HepG2 (cell line): ENCODE results near the gene LST1. TPM values are rescaled to one million over a fixed set of nuclear protein-coding genes. Genes with fewer than 3 reads are reported as not detected.

Experiments used
- ADNP ChIP-seq: sonication (generic); formaldehyde crosslinking; IDR thresholded peaks from 2 replicates; pipeline ENCODE4 v1.4.0; 2020; ENCODE audit warnings: missing genetic modification reagents
- AHR ChIP-seq: IDR thresholded peaks from 2 replicates; pipeline ENCODE4 v1.6.1; 2018; ENCODE audit warnings: missing genetic modification reagents, missing compliant biosample characterization
- ATF6 ChIP-seq: sonication (generic); formaldehyde crosslinking; conservative IDR thresholded peaks from 2 replicates; pipeline ENCODE4 v1.4.0; 2020; ENCODE audit warnings: missing genetic modification reagents
- BHLHE40 ChIP-seq: IDR thresholded peaks from 2 replicates; pipeline ENCODE4 v1.6.1; 2011; ENCODE audit warnings: low read length, improper control_type of control experiment
- CENPT ChIP-seq: sonication (generic); formaldehyde crosslinking; IDR thresholded peaks from 2 replicates; pipeline ENCODE4 v1.8.0; 2022; ENCODE audit warnings: low read depth, mild to moderate bottlenecking, moderate library complexity, missing genetic modification reagents
- E2F5 ChIP-seq: sonication (generic); formaldehyde crosslinking; conservative IDR thresholded peaks from 2 replicates; pipeline ENCODE4 v1.4.0; 2020; ENCODE audit warnings: missing genetic modification reagents
- FOXP4 ChIP-seq: sonication (generic); formaldehyde crosslinking; IDR thresholded peaks from 2 replicates; pipeline ENCODE4 v1.4.0; 2020; ENCODE audit warnings: missing genetic modification reagents
- HNF4G ChIP-seq, 2 experiments: sonication (generic) in 1 of 2; formaldehyde crosslinking in 1 of 2; IDR thresholded peaks; 2 replicates each; pipeline versions ENCODE4 v1.4.0 to v1.6.1; 2011 to 2020; ENCODE audit warnings: borderline replicate concordance in 2 of 2, low read depth in 2 of 2, mild to moderate bottlenecking in 2 of 2, low read length in 1 of 2, missing genetic modification reagents in 1 of 2, moderate library complexity in 1 of 2
- IKZF1 ChIP-seq: fragments of 450-650 bp; IDR thresholded peaks from 2 replicates; pipeline ENCODE4 v1.7.1; 2016
- STAG1 ChIP-seq: sonication (generic); formaldehyde crosslinking; IDR thresholded peaks from 2 replicates; pipeline ENCODE4 v1.4.0; 2020; ENCODE audit warnings: missing genetic modification reagents
- ZBTB33 ChIP-seq: sonication (generic); formaldehyde crosslinking; IDR thresholded peaks from 2 replicates; pipeline ENCODE4 v1.4.0; 2020; ENCODE audit warnings: missing genetic modification reagents
- ZBTB37 ChIP-seq: sonication (generic); formaldehyde crosslinking; IDR thresholded peaks from 2 replicates; pipeline ENCODE4 v1.4.0; 2020; ENCODE audit warnings: mild to moderate bottlenecking, missing genetic modification reagents
- ZNF275 ChIP-seq: sonication (generic); formaldehyde crosslinking; IDR thresholded peaks from 2 replicates; pipeline ENCODE4 v1.8.0; 2022; ENCODE audit warnings: missing genetic modification reagents, mild to moderate bottlenecking, inconsistent platforms, borderline replicate concordance
- ZNF572 ChIP-seq: sonication (generic); formaldehyde crosslinking; IDR thresholded peaks from 2 replicates; pipeline ENCODE4 v1.5.1; 2020; ENCODE audit warnings: mild to moderate bottlenecking, missing genetic modification reagents
- ZXDC ChIP-seq: sonication (generic); formaldehyde crosslinking; IDR thresholded peaks from 2 replicates; pipeline ENCODE4 v1.5.0; 2020; ENCODE audit warnings: mild to moderate bottlenecking, missing genetic modification reagents
- polyA plus RNA-seq, 8 experiments: library from polyadenylated mRNA; depleted of rRNA in 3 of 8; stranded (reverse) in 7 of 8; unstranded in 1 of 8; fragments of >200 nt; fragmentation: Illumina TruSeq in 4 of 8; extraction: Trizol in 4 of 8; gene quantifications; 2 replicates each; pipeline versions ENCODE4 v1.2.1 to v1.2.3, GENCODE V29; 2011 to 2016; ENCODE audit warnings: low read depth in 4 of 8, missing spikeins in 1 of 8, mixed read lengths in 1 of 8; ENCODE audit not compliant: insufficient read depth in 1 of 8
- total RNA-seq, 5 experiments: library from RNA; depleted of rRNA; stranded (reverse); fragments of >200 nt; fragmentation: Illumina TruSeq; extraction: Trizol; gene quantifications; 2 replicates each; pipeline ENCODE4 v1.2.3, GENCODE V29; 2016; ENCODE audit warnings: low read depth in 1 of 5

The LST1 gene
- total and polyA plus RNA-seq, 2 of the 13 experiments (the other 11 are each of a cell fraction or from before 2014, with no cell fraction given) = not detected

GRCh38 chr6:31619805-31620585 lies 33.9 kb downstream of the LST1 start (continued):
- TF ChIP-seq AHR (CRISPR knock-in tag) (no peak), IKZF1 (no peak), STAG1 (CRISPR knock-in tag) (no peak), BHLHE40 (no peak; the same call in 1 of the 2 replicates), ZNF572 (CRISPR knock-in tag) (peak; percentile 72; the same call in 1 of the 2 replicates), ZNF275 (peak; percentile 75; the same call in 1 of the 2 replicates), ZBTB37 (CRISPR knock-in tag) (no peak), ZXDC (CRISPR knock-in tag) (no peak), HNF4G (IDR thresholded peaks at IDR 0.05; ENCODE audit: borderline replicate concordance, low read depth, low read length) (no peak), HNF4G (CRISPR knock-in tag; IDR thresholded peaks at IDR 0.05; ENCODE audit: borderline replicate concordance, low read depth) (no peak), ADNP (no peak), CENPT (peak; percentile 67; the same call in 1 of the 2 replicates), ZBTB33 (CRISPR knock-in tag) (peak; percentile 45; the same call in 1 of the 2 replicates), E2F5 (no peak), ATF6 (CRISPR knock-in tag) (peak; percentile 50; the same call in 1 of the 2 replicates), FOXP4 (peak; percentile 76; the same call in 1 of the 2 replicates)
